ENCODE measurements around the gene ODAD2.
"Not testable (repeated sequence)": the region's sequence is repeated elsewhere in the genome, so short reads cannot be mapped to it uniquely, and the experiment has no call there.

The ODAD2 gene

GRCh38 chr10:27958383-27958782 is 40.5 kb downstream of the ODAD2 start:
- not testable (repeated sequence) for DNase-seq

- no peak for DNase-seq
Measured at GRCh38 chr10:27950242-27950564, 48.7 kb downstream of the ODAD2 start.

GRCh38 chr10:27949528-27950241 is 49.2 kb downstream of the ODAD2 start:
- DNase-seq, result no peak

- DNase-seq, result no peak
Measured at GRCh38 chr10:27948186-27948585, 50.7 kb downstream of the ODAD2 start.

- no peak for DNase-seq
Measured at GRCh38 chr10:27947540-27947939, 51.3 kb downstream of the ODAD2 start.

GRCh38 chr10:27944005-27944404 is 54.9 kb downstream of the ODAD2 start:
- DNase-seq, result no peak

- no peak for DNase-seq
Measured at GRCh38 chr10:27914888-27915287, 84.0 kb downstream of the ODAD2 start.

GRCh38 chr10:27912231-27912630 is 86.6 kb downstream of the ODAD2 start:
- no peak for DNase-seq

GRCh38 chr10:27911539-27911938 is 87.3 kb downstream of the ODAD2 start:
- DNase-seq, result no peak

- DNase-seq, result no peak
Measured at GRCh38 chr10:27911011-27911410, 87.9 kb downstream of the ODAD2 start.

- DNase-seq, result no peak
Measured at GRCh38 chr10:27908231-27908630, 90.6 kb downstream of the ODAD2 start.

- DNase-seq, result peak; percentile 31
Measured at GRCh38 chr10:27899485-27899884, 99.4 kb downstream of the ODAD2 start.

- DNase-seq, result no peak
Measured at GRCh38 chr10:27899058-27899457, 99.8 kb downstream of the ODAD2 start.

- peak; percentile 7 for DNase-seq
Measured at GRCh38 chr10:27893358-27893954, 105.4 kb downstream of the ODAD2 start.

- no peak for DNase-seq
Measured at GRCh38 chr10:27890971-27891370, 107.9 kb downstream of the ODAD2 start.

GRCh38 chr10:27889518-27889917 is 109.4 kb downstream of the ODAD2 start:
- no peak for DNase-seq

- DNase-seq, result no peak
Measured at GRCh38 chr10:27884185-27884641, 114.7 kb downstream of the ODAD2 start.

GRCh38 chr10:27878281-27878680 is 120.6 kb downstream of the ODAD2 start:
- DNase-seq, result no peak

- no peak for DNase-seq
Measured at GRCh38 chr10:27865221-27865635, 133.7 kb downstream of the ODAD2 start.

- DNase-seq, result no peak
Measured at GRCh38 chr10:27861781-27862180, 137.1 kb downstream of the ODAD2 start.

GRCh38 chr10:27857616-27858015 is 141.3 kb downstream of the ODAD2 start:
- no peak for DNase-seq

GRCh38 chr10:27844223-27844622 is 154.7 kb downstream of the ODAD2 start:
- no peak for DNase-seq

GRCh38 chr10:27838901-27839300 is 160.0 kb downstream of the ODAD2 start:
- no peak for DNase-seq

GRCh38 chr10:27838361-27838760 is 160.5 kb downstream of the ODAD2 start:
- DNase-seq, result no peak

GRCh38 chr10:27834476-27834875 is 164.4 kb downstream of the ODAD2 start:
- DNase-seq, result no peak
